GM19372 (cell line): ENCODE measurements around the gene BPIFA1.

Experiments used
- ATAC-seq: cut with Tn5 transposase; IDR thresholded peaks from one replicate; pipeline ENCODE4 v1.9.1; 2021; ENCODE audit warnings: mild to moderate bottlenecking, low read depth, moderate library complexity; ENCODE audit not compliant: unreplicated experiment

The BPIFA1 gene

GRCh38 chr20:33277471-33278441, 42.0 kb downstream of the BPIFA1 start:
- ATAC-seq: no peak

- ATAC-seq: no peak
Measured at GRCh38 chr20:33278700-33279099, 42.9 kb downstream of the BPIFA1 start.

- no peak for ATAC-seq
Measured at GRCh38 chr20:33279261-33279910, 43.6 kb downstream of the BPIFA1 start.

- ATAC-seq: no peak
Measured at GRCh38 chr20:33280000-33280680, 44.3 kb downstream of the BPIFA1 start.

- ATAC-seq: no peak
Measured at GRCh38 chr20:33280775-33281174, 45.0 kb downstream of the BPIFA1 start.

- ATAC-seq: no peak
Measured at GRCh38 chr20:33281550-33282146, 45.9 kb downstream of the BPIFA1 start.

- no peak for ATAC-seq
Measured at GRCh38 chr20:33282196-33282934, 46.6 kb downstream of the BPIFA1 start.

- ATAC-seq: no peak
Measured at GRCh38 chr20:33282991-33283555, 47.3 kb downstream of the BPIFA1 start, which contains the start of gene BPIFB1. TSS of gene BPIFB1 (plus strand) at chr20:33283214. CDS start at chr20:33286074, 2,860 bp downstream.

- no peak for ATAC-seq
Measured at GRCh38 chr20:33284284-33284683, 48.5 kb downstream of the BPIFA1 start.

GRCh38 chr20:33284937-33285336, 49.1 kb downstream of the BPIFA1 start:
- ATAC-seq: no peak

- ATAC-seq: no peak
Measured at GRCh38 chr20:33285861-33286495, 50.2 kb downstream of the BPIFA1 start.

GRCh38 chr20:33287884-33288283, 52.1 kb downstream of the BPIFA1 start:
- no peak for ATAC-seq

GRCh38 chr20:33290852-33291251, 55.1 kb downstream of the BPIFA1 start:
- ATAC-seq: no peak

GRCh38 chr20:33291416-33291815, 55.6 kb downstream of the BPIFA1 start:
- ATAC-seq: no peak

GRCh38 chr20:33291830-33292355, 56.1 kb downstream of the BPIFA1 start:
- no peak for ATAC-seq
